Pancreas (tissue), 10 donors: ENCODE measurements around the gene GRK3. TPM values are rescaled to one million over a fixed set of nuclear protein-coding genes. Genes with fewer than 3 reads are reported as not detected.

Experiments used
- ATAC-seq, 4 donors: fragments of 200-7000 bp; cut with Tn5 transposase; one replicate each; pipeline versions ENCODE4 v1.8.0 to v1.9.1; 2020; ENCODE audit warnings: mild to moderate bottlenecking in 4 of 4, moderate library complexity in 4 of 4
- DNase-seq, 6 donors: peaks; one replicate each; pipeline ENCODE4 v3.0.0-alpha.2; 2020
- FAIRE-seq: peaks from 2 replicates; lab custom pipeline; 2012; peaks lifted over from hg19 to GRCh38; lab: Jason Lieb, UNC
- H3K27ac ChIP-seq, 4 donors: fragments of 200-600 bp; sonication (generic); 1 replicate in 3 of 4; 2 replicates in 1 of 4; pipeline versions ENCODE4 v1.5.0 to v1.8.0; 2020
- H3K27me3 ChIP-seq, 4 donors: fragments of 200-600 bp; one replicate each; pipeline ENCODE4 v1.8.0; 2021
- H3K36me3 ChIP-seq, 3 donors: fragments of 200-600 bp; sonication (generic) in 1 of 3; one replicate each; pipeline versions ENCODE4 v1.5.0 to v1.8.0; 2020 to 2021
- H3K4me1 ChIP-seq, 3 donors: fragments of 200-600 bp; one replicate each; pipeline ENCODE4 v1.8.0; 2021
- H3K4me3 ChIP-seq, 4 donors: fragments of 200-600 bp; sonication (generic) in 2 of 4; one replicate each; pipeline versions ENCODE4 v1.5.0 to v1.8.0; 2020 to 2021
- H3K9me3 ChIP-seq, 4 donors: fragments of 200-600 bp; one replicate each; pipeline ENCODE4 v1.8.0; 2021
- CTCF ChIP-seq, 4 donors: fragments of 200-600 bp; sonication (generic) in 3 of 4; IDR thresholded peaks; one replicate each; pipeline versions ENCODE4 v1.5.0 to v1.8.0; 2021; ENCODE audit warnings: antibody characterized with exemption in 4 of 4
- WGBS, 2 donors: extraction: QIAGEN DNeasy Blood & Tissue Kit; methylation state at CpG; one replicate each; pipeline ENCODE4 v1.1.7; 2013; 5-methylcytosine and 5-hydroxymethylcytosine counted together
- intact Hi-C, 3 donors: fragments of 100-400 bp; cut with DNase I; formaldehyde crosslinking; loops; one replicate each; pipeline versions ENCODE4 v1.11.1 to v1.14.2; 2022
- polyA plus RNA-seq, 2 donors: library from polyadenylated mRNA; stranded (reverse); fragments of 200-250 nt; gene quantifications; one replicate each; pipeline ENCODE4 v1.2.3, GENCODE V29; 2013
- total RNA-seq, 6 donors: library from RNA; stranded (reverse); fragmentation: NEBNext Ultra II Directional in 4 of 6; extraction: Animal tissue kit (Norgen Biotek cat#: 25700) in 4 of 6; gene quantifications; one replicate each; pipeline versions ENCODE4 v1.2.1 to v1.2.4, GENCODE V29; 2021 to 2023
- donor health status: healthy with polysubstance abuse.
- donor health status: DM: no; HTN: no; CAD: no; lungs with moderate emphysema.
- donor health status: DM: no; HTN: no; CAD: no.
- donor health status: control.
- donor health status: control.
- donor health status: Bipolar disorder and iron deficiency.
- donor health status: DM: yes; HTN: yes; CAD: no.
- donor health status: DM: no; HTN: no; CAD: no.
- donor health status: DM: no; HTN: no; CAD: no.
- donor health status: DM: yes; HTN: yes; CAD: no.

Gene GRK3
- total and polyA plus RNA-seq, 8 donors = 3.5 to 18.1 (median 7.6) TPM

- no peak overlapping the region for H3K4me3 ChIP-seq
These were observed 94.9 kb downstream of the GRK3 start for GRCh38 chr22:25659413-25659812.

DNA sequence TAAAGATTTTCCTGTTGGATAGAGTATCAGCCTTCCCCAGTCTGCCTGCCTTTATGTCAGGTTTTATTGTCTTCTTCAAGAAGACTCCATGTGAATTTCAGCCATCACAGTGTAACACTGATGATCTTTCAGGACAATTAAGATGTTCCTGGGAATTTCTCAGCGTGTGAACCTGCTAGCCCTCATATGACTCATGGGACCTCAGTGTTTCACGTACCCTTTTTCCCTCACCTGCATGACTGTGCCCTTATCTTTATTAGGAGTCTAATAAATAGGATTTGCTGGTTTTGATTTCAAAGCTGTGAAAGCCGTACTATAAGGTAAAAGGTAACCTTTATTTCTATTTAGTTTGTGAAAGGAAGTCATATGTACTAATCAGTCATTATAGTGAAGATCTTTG, 95.9 kb downstream of the GRK3 start:
- 83 to 92% methylated on average over 3 of the region's 3 CpGs for WGBS, 2 donors
- no peaks in the 10 kb centered on the region for H3K27me3 ChIP-seq

More at GRCh38 chr22:25659413-25659812, 94.9 kb downstream of the GRK3 start:
- no peaks in the 10 kb centered on the region for H3K36me3 ChIP-seq
- H3K9me3 ChIP-seq = no peaks in the 10 kb centered on the region
- intact Hi-C loops = no loop called here
- no peak for FAIRE-seq
- no peak for DNase-seq
- no peak for ATAC-seq
- TF ChIP-seq CTCF (IDR thresholded peaks at IDR 0.05) = no peak
- H3K27me3 ChIP-seq = no peaks in the 10 kb centered on the region
- no peak overlapping the region for H3K27ac ChIP-seq
- WGBS, 2 donors = 71 to 78% methylated on average over 2 of the region's 2 CpGs
- H3K4me1 ChIP-seq = peaks cover 2 to 24% (median 19%) of the 10 kb centered on the region in 3 donors

GRCh38 chr22:25661073-25661472, 96.6 kb downstream of the GRK3 start:
- H3K9me3 ChIP-seq = no peaks in the 10 kb centered on the region
- no peak overlapping the region for H3K4me3 ChIP-seq
- intact Hi-C loops = no loop called here
- ATAC-seq = peak in 2 of 4 donors; percentile 38 to 42
- peak; percentile 93 for FAIRE-seq
- H3K27ac ChIP-seq = no peak overlapping the region
- WGBS, 2 donors = 36 to 38% methylated on average over 2 of the region's 2 CpGs
- H3K4me1 ChIP-seq = peaks cover 8 to 40% (median 36%) of the 10 kb centered on the region in 3 donors
- no peak for DNase-seq
- TF ChIP-seq CTCF (IDR thresholded peaks at IDR 0.05) = no peak
- H3K36me3 ChIP-seq = no peaks in the 10 kb centered on the region
- no peaks in the 10 kb centered on the region for H3K27me3 ChIP-seq

More for the DNA sequence above, 95.9 kb downstream of the GRK3 start:
- H3K36me3 ChIP-seq = no peaks in the 10 kb centered on the region
- peaks cover 8 to 33% (median 29%) of the 10 kb centered on the region in 3 donors for H3K4me1 ChIP-seq
- no peak for ATAC-seq
- TF ChIP-seq CTCF (IDR thresholded peaks at IDR 0.05) = no peak
- DNase-seq = no peak
- H3K27ac ChIP-seq = no peak overlapping the region
- no peak overlapping the region for H3K4me3 ChIP-seq
- no peaks in the 10 kb centered on the region for H3K9me3 ChIP-seq
- no peak for FAIRE-seq
- intact Hi-C loops = no loop called here

- ATAC-seq = peak; percentile 76 to 90 (median 84)
- 10 to 11% methylated on average over 4 of the region's 4 CpGs for WGBS, 2 donors
- H3K27ac ChIP-seq = peak overlapping the region in 2 of 4 donors; percentile 20 to 55
- no peak for DNase-seq
- no peak for TF ChIP-seq CTCF (IDR thresholded peaks at IDR 0.05)
- H3K9me3 ChIP-seq = no peaks in the 10 kb centered on the region
- H3K4me3 ChIP-seq = no peak overlapping the region
- H3K4me1 ChIP-seq = peaks cover 8 to 47% (median 46%) of the 10 kb centered on the region in 3 donors
- H3K36me3 ChIP-seq = no peaks in the 10 kb centered on the region
- peak; percentile 51 for FAIRE-seq
- no peaks in the 10 kb centered on the region for H3K27me3 ChIP-seq
- intact Hi-C loops = no loop called here
These were observed 99.2 kb downstream of the GRK3 start for GRCh38 chr22:25663654-25664053.

GRCh38 chr22:25666308-25666707, 101.8 kb downstream of the GRK3 start:
- DNase-seq (peak in 3 of 6 donors; percentile 23 to 42 (median 31)), FAIRE-seq (no peak), ATAC-seq (peak in 3 of 4 donors; percentile 10 to 57 (median 44))
- no peaks in the 10 kb centered on the region for H3K9me3 ChIP-seq
- intact Hi-C loops = no loop called here
- H3K4me1 ChIP-seq = peaks cover 8 to 39% (median 39%) of the 10 kb centered on the region in 3 donors
- no peak overlapping the region for H3K27ac ChIP-seq
- no peak for TF ChIP-seq CTCF (IDR thresholded peaks at IDR 0.05)
- no peaks in the 10 kb centered on the region for H3K27me3 ChIP-seq
- H3K36me3 ChIP-seq = no peaks in the 10 kb centered on the region
- H3K4me3 ChIP-seq = no peak overlapping the region
- 58% methylated on average over 8 of the region's 8 CpGs for WGBS, 2 donors
